SK-N-SH (cell line): ENCODE data around the gene CDKAL1.

ENCODE experiments used
- CTCF ChIP-seq: fragments of 200-600 bp; sonication (generic); IDR thresholded peaks from 2 replicates; pipeline ENCODE4 v1.6.1; 2017; ENCODE audit warnings: antibody characterized with exemption, mild to moderate bottlenecking, moderate library complexity
- YY1 ChIP-seq: IDR thresholded peaks from 2 replicates; pipeline ENCODE4 v1.4.0; 2012; ENCODE audit warnings: low read depth, mild to moderate bottlenecking

GRCh38 chr6:21121636-21122136, 587.4 kb downstream of the CDKAL1 start:
- TF ChIP-seq YY1 = no peak
- TF ChIP-seq CTCF = no peak
